H9 (cell line): ENCODE data around the gene ITIH6. TPM values are rescaled to one million over a fixed set of nuclear protein-coding genes. Genes with fewer than 3 reads are reported as not detected.
"Not testable (repeated sequence)": the region's sequence is repeated elsewhere in the genome, so short reads cannot be mapped to it uniquely, and the experiment has no call there.

Experiments used
- DNase-seq: peaks from one replicate; pipeline ENCODE4 v3.0.0-alpha.2; 2017
- H2AFZ ChIP-seq: one replicate; pipeline ENCODE4 v1.6.1; 2013; ENCODE audit warnings: mild to moderate bottlenecking, low read length, control low read depth, moderate library complexity
- H2AK5ac ChIP-seq: 2 replicates; pipeline ENCODE4 v1.6.1; 2013; ENCODE audit warnings: low read length, control low read depth, mixed read lengths; ENCODE audit not compliant: insufficient read length
- H2BK120ac ChIP-seq: one replicate; pipeline ENCODE4 v1.6.1; 2013; ENCODE audit warnings: low read depth, mild to moderate bottlenecking, low read length, control low read depth, inconsistent platforms; ENCODE audit not compliant: poor library complexity, severe bottlenecking
- H2BK12ac ChIP-seq: 2 replicates; pipeline ENCODE4 v1.6.1; 2013; ENCODE audit warnings: low read length, control low read depth, mixed read lengths, low read depth; ENCODE audit not compliant: insufficient read length
- H2BK15ac ChIP-seq: 2 replicates; pipeline ENCODE4 v1.6.1; 2013; ENCODE audit warnings: low read depth, low read length, control low read depth
- H2BK20ac ChIP-seq: one replicate; pipeline ENCODE4 v1.6.1; 2013; ENCODE audit warnings: low read depth, mild to moderate bottlenecking, low read length, control low read depth, inconsistent platforms; ENCODE audit not compliant: poor library complexity, severe bottlenecking
- H2BK5ac ChIP-seq: 2 replicates; pipeline ENCODE4 v1.6.1; 2013; ENCODE audit warnings: low read length, control low read depth, mixed read lengths; ENCODE audit not compliant: insufficient read length
- H3K14ac ChIP-seq: 2 replicates; pipeline ENCODE4 v1.6.1; 2013; ENCODE audit warnings: low read length, control low read depth; ENCODE audit not compliant: insufficient read depth
- H3K18ac ChIP-seq: 2 replicates; pipeline ENCODE4 v1.6.1; 2013; ENCODE audit warnings: low read depth, mild to moderate bottlenecking, mixed read lengths, low read length, control low read depth; ENCODE audit not compliant: insufficient read length
- H3K23ac ChIP-seq: 2 replicates; pipeline ENCODE4 v1.6.1; 2013; ENCODE audit warnings: low read length, control low read depth, mixed read lengths, low read depth; ENCODE audit not compliant: insufficient read length
- H3K23me2 ChIP-seq: 2 replicates; pipeline ENCODE4 v1.6.1; 2013; ENCODE audit warnings: low read depth, mild to moderate bottlenecking, mixed read lengths, low read length, control low read depth; ENCODE audit not compliant: insufficient read length, poor library complexity, severe bottlenecking
- H3K27ac ChIP-seq: 2 replicates; pipeline ENCODE4 v1.5.1; 2013; ENCODE audit warnings: low read length, control low read depth, mixed read lengths, low read depth; ENCODE audit not compliant: insufficient read length
- H3K27me3 ChIP-seq: 2 replicates; pipeline ENCODE4 v1.6.1; 2013; ENCODE audit warnings: low read length, control low read depth, inconsistent platforms; ENCODE audit not compliant: insufficient read depth
- H3K4ac ChIP-seq: 2 replicates; pipeline ENCODE4 v1.6.1; 2013; ENCODE audit warnings: low read depth, mild to moderate bottlenecking, control low read depth, inconsistent platforms, low read length, moderate library complexity
- H3K4me1 ChIP-seq: 2 replicates; pipeline ENCODE4 v1.6.1; 2013; ENCODE audit warnings: low read length, control low read depth, inconsistent platforms; ENCODE audit not compliant: insufficient read depth
- H3K4me2 ChIP-seq: 2 replicates; pipeline ENCODE4 v1.6.1; 2013; ENCODE audit warnings: low read length, control low read depth, mixed read lengths; ENCODE audit not compliant: insufficient read length, insufficient read depth
- H3K56ac ChIP-seq: 2 replicates; pipeline ENCODE4 v1.6.1; 2013; ENCODE audit warnings: low read depth, mild to moderate bottlenecking, mixed read lengths, low read length, control low read depth; ENCODE audit not compliant: insufficient read length
- H3K79me1 ChIP-seq: 2 replicates; pipeline ENCODE4 v1.6.1; 2013; ENCODE audit warnings: low read depth, mild to moderate bottlenecking, moderate library complexity, low read length, control low read depth, inconsistent platforms; ENCODE audit not compliant: insufficient read depth, poor library complexity, severe bottlenecking
- H3K79me2 ChIP-seq: 2 replicates; pipeline ENCODE4 v1.6.1; 2013; ENCODE audit warnings: low read length, control low read depth, inconsistent platforms; ENCODE audit not compliant: insufficient read depth
- H3K9ac ChIP-seq: 2 replicates; pipeline ENCODE4 v1.6.1; 2013; ENCODE audit warnings: low read length, control low read depth, mixed read lengths; ENCODE audit not compliant: insufficient read length; ENCODE audit errors: extremely low read depth
- H3K9me3 ChIP-seq: one replicate; pipeline ENCODE4 v1.6.1; 2013; ENCODE audit warnings: low read depth, low read length, inconsistent platforms; ENCODE audit not compliant: control insufficient read depth
- H3T11ph ChIP-seq: one replicate; pipeline ENCODE4 v1.6.1; 2013; ENCODE audit warnings: mild to moderate bottlenecking, low read length, control low read depth, inconsistent platforms
- H4K20me1 ChIP-seq: one replicate; pipeline ENCODE4 v1.6.1; 2013; ENCODE audit not compliant: control insufficient read depth, insufficient read length, insufficient read depth
- H4K5ac ChIP-seq: 2 replicates; pipeline ENCODE4 v1.6.1; 2013; ENCODE audit warnings: low read depth, mild to moderate bottlenecking, mixed read lengths, low read length, control low read depth; ENCODE audit not compliant: insufficient read length
- H4K8ac ChIP-seq: replicated peaks from 2 replicates; pipeline ENCODE4 v1.6.1; 2013; ENCODE audit warnings: low read length, control low read depth, mixed read lengths, low read depth; ENCODE audit not compliant: insufficient read length
- H4K91ac ChIP-seq: 2 replicates; pipeline ENCODE4 v1.6.1; 2013; ENCODE audit warnings: low read depth, mild to moderate bottlenecking, moderate library complexity, mixed read lengths, low read length, control low read depth; ENCODE audit not compliant: insufficient read length
- H3K27ac Mint-ChIP-seq, 3 experiments: 2 replicates in 2 of 3; 3 replicates in 1 of 3; pipeline ENCODE4 v1.8.0; 2020 to 2021; ENCODE audit warnings: mixed read lengths in 3 of 3, mild to moderate bottlenecking in 1 of 3, moderate library complexity in 1 of 3
- H3K27me3 Mint-ChIP-seq: 2 replicates; pipeline ENCODE4 v1.8.0; 2021; ENCODE audit warnings: low read depth, mild to moderate bottlenecking, moderate library complexity, mixed read lengths
- H3K36me3 Mint-ChIP-seq, 3 experiments: 2 replicates in 2 of 3; 3 replicates in 1 of 3; pipeline ENCODE4 v1.8.0; 2020 to 2021; ENCODE audit warnings: low read depth in 3 of 3, mixed read lengths in 3 of 3; ENCODE audit not compliant: insufficient read depth in 1 of 3
- H3K4me1 Mint-ChIP-seq, 2 experiments: 2 replicates each; pipeline ENCODE4 v1.8.0; 2020; ENCODE audit warnings: mixed read lengths in 2 of 2
- H3K4me3 Mint-ChIP-seq, 2 experiments: 2 replicates in 1 of 2; 3 replicates in 1 of 2; pipeline ENCODE4 v1.8.0; 2020 to 2021; ENCODE audit warnings: mild to moderate bottlenecking in 2 of 2, mixed read lengths in 2 of 2, moderate library complexity in 1 of 2
- H3K9me3 Mint-ChIP-seq, 2 experiments: 2 replicates in 1 of 2; 3 replicates in 1 of 2; pipeline ENCODE4 v1.8.0; 2020; ENCODE audit warnings: mild to moderate bottlenecking in 2 of 2, mixed read lengths in 2 of 2, moderate library complexity in 1 of 2
- CTCF ChIP-seq: fragments of 200-600 bp; sonication (generic); conservative IDR thresholded peaks from 3 replicates; pipeline ENCODE4 v1.8.0; 2021; ENCODE audit warnings: antibody characterized with exemption, mild to moderate bottlenecking
- WGBS: extraction: QIAGEN DNeasy Blood & Tissue Kit; methylation state at CpG from one replicate; pipeline ENCODE4 v1.1.7; 2013; ENCODE audit warnings: missing lambda C conversion rate, low lambda C conversion rate, mixed read lengths; ENCODE audit not compliant: insufficient read length; ENCODE audit errors: extremely low coverage; 5-methylcytosine and 5-hydroxymethylcytosine counted together
- total RNA-seq: library from RNA; stranded (reverse); gene quantifications from 2 replicates; pipeline ENCODE4 v1.2.1, GENCODE V29; 2021

ITIH6 gene
- total RNA-seq, 1 experiment from 2014 or later, result not detected

GRCh38 chrX:54794028-54794427 is 4.0 kb downstream of the ITIH6 start:
- H2BK15ac ChIP-seq, result no peak overlapping the region

DNA sequence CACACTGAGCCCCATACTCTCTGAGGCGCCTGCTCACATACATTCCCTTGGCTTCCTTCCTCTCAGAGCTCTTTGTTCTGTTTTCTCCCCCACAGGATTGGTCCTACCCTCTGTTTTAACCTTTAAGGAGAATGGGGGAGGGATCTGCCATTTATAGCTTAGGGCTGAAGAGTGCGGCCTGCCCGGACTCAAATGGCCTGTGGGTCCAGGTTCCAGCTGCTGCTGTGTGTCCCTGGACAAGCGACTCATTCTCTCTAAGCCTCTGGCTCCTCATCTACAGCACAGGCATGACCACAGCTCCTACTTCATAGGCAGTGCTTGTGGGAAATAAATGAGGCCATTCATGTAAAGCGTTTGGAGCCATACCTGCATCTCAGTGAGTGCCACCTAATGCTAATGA is 8.7 kb downstream of the ITIH6 start:
- not testable (repeated sequence) for H2BK15ac ChIP-seq, H3K14ac ChIP-seq, H2AK5ac ChIP-seq, H3K79me2 ChIP-seq, H3K4me2 ChIP-seq, H4K5ac ChIP-seq, H4K20me1 ChIP-seq, H3K36me3 Mint-ChIP-seq, H2BK5ac ChIP-seq, H3K27me3 ChIP-seq, H3K27me3 Mint-ChIP-seq, H3K4me1 Mint-ChIP-seq, H4K8ac ChIP-seq, H2BK20ac ChIP-seq, H3K18ac ChIP-seq, H3K56ac ChIP-seq, H2BK12ac ChIP-seq, H2AFZ ChIP-seq, H3K79me1 ChIP-seq, H3K23me2 ChIP-seq, H3K27ac ChIP-seq, DNase-seq, H3K4ac ChIP-seq, H3K4me3 Mint-ChIP-seq, H2BK120ac ChIP-seq, H3K4me1 ChIP-seq, H4K91ac ChIP-seq, H3T11ph ChIP-seq, H3K9ac ChIP-seq, H3K27ac Mint-ChIP-seq, H3K23ac ChIP-seq
- peaks cover 28% of the 10 kb centered on the region for H3K9me3 ChIP-seq
- peaks cover 61 to 71% of the 10 kb centered on the region in 2 experiments for H3K9me3 Mint-ChIP-seq
- WGBS, result no CpG with 5 or more reads among the region's 5 CpGs

More at GRCh38 chrX:54794028-54794427, 4.0 kb downstream of the ITIH6 start:
- Histone ChIP-seq H3K4ac (no peak overlapping the region), H3T11ph (no peak overlapping the region), H3K4me1 (no peaks in the 10 kb centered on the region), H3K79me1 (no peaks in the 10 kb centered on the region), H3K4me2 (no peak overlapping the region), H2AFZ (no peak overlapping the region), H3K79me2 (no peaks in the 10 kb centered on the region), H3K14ac (no peak overlapping the region), H4K20me1 (no peaks in the 10 kb centered on the region), H2AK5ac (no peak overlapping the region), H3K9ac (no peak overlapping the region), H4K5ac (no peak overlapping the region), H2BK20ac (no peak overlapping the region), H4K8ac (no peak overlapping the region), H2BK5ac (no peak overlapping the region), H3K56ac (no peak overlapping the region), H3K23me2 (no peaks in the 10 kb centered on the region), H3K27me3 (no peaks in the 10 kb centered on the region; the same call in 1 of the 2 replicates), H3K18ac (no peak overlapping the region), H3K27ac (no peak overlapping the region), H3K9me3 (peaks cover 42% of the 10 kb centered on the region), H2BK120ac (no peak overlapping the region), H4K91ac (no peak overlapping the region), H2BK12ac (no peak overlapping the region), H3K23ac (no peak overlapping the region)
- H3K27ac Mint-ChIP-seq, result no peak overlapping the region
- H3K9me3 Mint-ChIP-seq, result peaks cover 51 to 60% of the 10 kb centered on the region in 2 experiments
- no peak for DNase-seq
- no peaks in the 10 kb centered on the region for H3K4me1 Mint-ChIP-seq
- TF ChIP-seq CTCF, result no peak
- no peak overlapping the region for H3K4me3 Mint-ChIP-seq
- no CpG with 5 or more reads among the region's 1 CpG for WGBS
- no peaks in the 10 kb centered on the region; a peak in 2 of 7 replicates for H3K36me3 Mint-ChIP-seq
- H3K27me3 Mint-ChIP-seq, result peaks cover 2% of the 10 kb centered on the region
